Panc1 (cell line): ENCODE results near the gene B4GALT4. TPM values are rescaled to one million over a fixed set of nuclear protein-coding genes. Genes with fewer than 3 reads are reported as not detected.

Experiments used
- ATAC-seq: fragments of 200-7000 bp; cut with Tn5 transposase; 2 replicates; pipeline ENCODE4 v1.9.1; 2020; ENCODE audit warnings: mild to moderate bottlenecking, moderate library complexity
- BruUV-seq: library from RNA; stranded (reverse); fragments of 400-500 nt; replicated peaks from 2 replicates; lab custom pipeline; 2021; lab: Mats Ljungman, UMichigan
- CTCF ChIA-PET: fragments of 300-600 bp; sonication (Branson Sonifier 250); formaldehyde crosslinking; loops from one replicate; lab custom pipeline; 2022; ENCODE audit warnings: antibody characterized with exemption; lab: Charles Lee
- POLR2A ChIA-PET: fragments of 300-600 bp; sonication (Branson Sonifier 250); formaldehyde crosslinking; loops from one replicate; lab custom pipeline; 2022; ENCODE audit warnings: antibody characterized with exemption; lab: Charles Lee
- DNase-seq: peaks from one replicate; pipeline ENCODE4 v3.0.0-alpha.2; 2010; ENCODE audit warnings: low read depth, low spot score
- H3K27ac ChIP-seq: 2 replicates; pipeline ENCODE4 v1.5.1; 2011; ENCODE audit warnings: mild to moderate bottlenecking, low read length, inconsistent platforms
- H3K27me3 ChIP-seq: fragments of 200-500 bp; sonication (Bioruptor generic); 2 replicates; pipeline ENCODE4 v1.6.0; 2014; ENCODE audit warnings: low read length, inconsistent platforms; ENCODE audit not compliant: control insufficient read depth, insufficient read depth
- H3K36me3 ChIP-seq: fragments of 200-500 bp; sonication (Bioruptor generic); 2 replicates; pipeline ENCODE4 v1.5.1; 2014; ENCODE audit warnings: inconsistent platforms, mild to moderate bottlenecking, low read length, moderate library complexity; ENCODE audit not compliant: control insufficient read depth, insufficient read depth
- H3K4me1 ChIP-seq: 2 replicates; pipeline ENCODE4 v1.5.1; 2011; ENCODE audit warnings: inconsistent platforms, mild to moderate bottlenecking, low read length, moderate library complexity; ENCODE audit not compliant: control insufficient read depth, insufficient read depth
- H3K4me3 ChIP-seq, 2 experiments: 2 replicates each; pipeline ENCODE4 v1.5.1; 2011 to 2012; ENCODE audit warnings: low read depth in 2 of 2, low read length in 2 of 2, mild to moderate bottlenecking in 2 of 2, inconsistent platforms in 1 of 2, moderate library complexity in 1 of 2
- H3K9me3 ChIP-seq: fragments of 200-500 bp; sonication (Bioruptor generic); 2 replicates; pipeline ENCODE4 v1.5.1; 2014; ENCODE audit warnings: low read depth, mild to moderate bottlenecking, inconsistent platforms, low read length, moderate library complexity; ENCODE audit not compliant: control insufficient read depth, insufficient read depth
- CTCF ChIP-seq: fragments of 450-650 bp; IDR thresholded peaks from 2 replicates; pipeline ENCODE4 v1.5.1; 2017; ENCODE audit warnings: mild to moderate bottlenecking
- POLR2AphosphoS5 ChIP-seq: IDR thresholded peaks from 2 replicates; pipeline ENCODE4 v1.6.1; 2012; ENCODE audit warnings: mild to moderate bottlenecking, low read depth, low read length, moderate library complexity
- REST ChIP-seq, 2 experiments: IDR thresholded peaks; 2 replicates each; pipeline ENCODE4 v1.6.1; 2011 to 2012; ENCODE audit warnings: low read depth in 2 of 2, control low read depth in 1 of 2, low read length in 1 of 2, mild to moderate bottlenecking in 1 of 2, moderate library complexity in 1 of 2; ENCODE audit not compliant: insufficient read depth in 1 of 2
- SIN3A ChIP-seq: IDR thresholded peaks from 2 replicates; pipeline ENCODE4 v1.6.1; 2012; ENCODE audit warnings: low read depth, mild to moderate bottlenecking, low read length, moderate library complexity, borderline replicate concordance; ENCODE audit not compliant: insufficient read depth
- TCF7L2 ChIP-seq: IDR thresholded peaks from 2 replicates; pipeline ENCODE4 v1.6.1; 2011; ENCODE audit warnings: mild to moderate bottlenecking, low read depth, low read length, inconsistent platforms
- in situ Hi-C: cut with HindIII; loops from 2 replicates; pipeline ENCODE4 v1.10.0; 2016; ENCODE audit warnings: low sequenced_read_pairs, low pct_unique_long_range_greater_than_20kb
- intact Hi-C: fragments of 100-400 bp; cut with micrococcal nuclease; formaldehyde crosslinking; loops from one replicate; pipeline ENCODE4 v1.10.0; 2022; ENCODE audit not compliant: unreplicated experiment
- total RNA-seq: library from RNA; stranded (reverse); gene quantifications from one replicate; pipeline ENCODE4 v1.2.1, GENCODE V29; 2021; ENCODE audit not compliant: unreplicated experiment

B4GALT4 gene
- total RNA-seq, 1 experiment from 2014 or later = 27.4 TPM

GRCh38 chr3:119211193-119211592 is 29.5 kb downstream of the B4GALT4 start:
- peaks cover 10% of the 10 kb centered on the region; the same call in 1 of the 2 replicates for H3K36me3 ChIP-seq
- H3K4me3 ChIP-seq = no peak overlapping the region
- no peak for DNase-seq
- no peaks in the 10 kb centered on the region for H3K4me1 ChIP-seq
- no peaks in the 10 kb centered on the region for H3K9me3 ChIP-seq
- in situ Hi-C loops = no loop called here
- no TSS peak for BruUV-seq
- intact Hi-C loops = no loop called here
- ChIA-PET POLR2A (no interaction called here), CTCF (interaction anchor here (0.6 kb wide), 1 partner anchor 31 kb away, joined by 8 read pairs; no protein-coding TSS in a partner anchor)
- no peak for ATAC-seq
- TF ChIP-seq POLR2AphosphoS5 (no peak), SIN3A (no peak), TCF7L2 (no peak), REST (IDR thresholded peaks at IDR 0.05; ENCODE audit: insufficient read depth in 1 of 2, low read depth in 2 of 2, low read length in 1 of 2) (no peak), CTCF (no peak)
- no peaks in the 10 kb centered on the region for H3K27me3 ChIP-seq
- no peak overlapping the region for H3K27ac ChIP-seq

- no peak overlapping the region for H3K4me3 ChIP-seq
- H3K36me3 ChIP-seq = no peaks in the 10 kb centered on the region
- H3K4me1 ChIP-seq = no peaks in the 10 kb centered on the region
- CTCF ChIA-PET = no interaction called here
- in situ Hi-C loops (no loop called here), intact Hi-C loops (no loop called here)
- TF ChIP-seq REST (IDR thresholded peaks at IDR 0.05; ENCODE audit: insufficient read depth in 1 of 2, low read depth in 2 of 2, low read length in 1 of 2) = no peak
- TF ChIP-seq CTCF = no peak
- TF ChIP-seq TCF7L2 = no peak
- no peak for TF ChIP-seq SIN3A
- no peak for TF ChIP-seq POLR2AphosphoS5
- POLR2A ChIA-PET = interaction anchor here (0.6 kb wide), 1 partner anchor 871 kb away, joined by 3 read pairs; no protein-coding TSS in a partner anchor
- no peak for DNase-seq
- no peaks in the 10 kb centered on the region for H3K9me3 ChIP-seq
- ATAC-seq = no peak
- BruUV-seq = no TSS peak
- H3K27me3 ChIP-seq = no peaks in the 10 kb centered on the region
- no peak overlapping the region for H3K27ac ChIP-seq
Observed at GRCh38 chr3:119207512-119207875, 33.2 kb downstream of the B4GALT4 start.
